Activated CD4-positive, CD25-positive, alpha-beta regulatory T cell treated with anti-CD3 and anti-CD28 coated beads, Interleukin-2, amount 50 U/mL, for 72 hours (primary cell): Measurements from ENCODE around the gene CFAP299.
"Not testable (repeated sequence)": the region's sequence is repeated elsewhere in the genome, so short reads cannot be mapped to it uniquely, and the experiment has no call there.

ENCODE experiments used
- DNase-seq: peaks from one replicate; pipeline ENCODE4 v3.0.0; 2021

The CFAP299 gene

DNA sequence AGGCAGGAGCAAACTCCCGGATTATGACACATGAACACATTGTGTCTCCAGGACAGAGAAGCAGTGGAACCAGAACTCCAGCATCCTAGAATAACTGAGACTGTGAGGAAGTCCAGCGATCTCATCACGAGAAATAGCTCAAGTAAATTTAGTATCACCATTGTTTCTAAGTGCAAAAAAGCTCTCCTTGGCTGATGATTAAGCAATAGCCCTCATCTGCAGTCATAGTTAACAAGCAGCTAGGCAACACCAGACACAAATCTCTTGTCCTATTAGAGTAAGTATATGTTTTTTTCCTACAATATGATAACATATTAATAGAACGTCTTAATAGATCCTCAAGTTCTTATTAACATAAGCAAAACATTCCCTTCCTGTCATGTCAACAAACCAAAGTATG, 2.4 kb upstream of the CFAP299 start:
- DNase-seq = no peak

DNA sequence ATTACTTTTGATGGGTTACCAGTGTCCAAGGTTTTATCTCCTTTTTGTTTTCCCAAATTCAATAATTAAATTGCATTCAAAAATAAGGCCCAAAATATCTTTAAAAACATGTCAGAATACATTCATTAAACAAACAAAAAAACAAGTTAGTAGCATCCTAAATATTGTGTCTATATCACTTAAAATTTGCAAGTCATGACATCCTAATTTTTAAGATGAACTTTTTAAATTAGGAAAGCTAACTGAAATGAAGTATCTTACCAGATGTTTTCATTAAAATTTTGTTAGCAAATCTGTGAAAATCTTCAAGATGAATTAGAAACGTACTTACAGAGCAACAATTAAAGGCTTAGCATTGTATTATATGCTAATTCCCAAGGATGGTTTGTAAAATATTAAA, 962 bp upstream of the CFAP299 start:
- DNase-seq = no peak

DNA sequence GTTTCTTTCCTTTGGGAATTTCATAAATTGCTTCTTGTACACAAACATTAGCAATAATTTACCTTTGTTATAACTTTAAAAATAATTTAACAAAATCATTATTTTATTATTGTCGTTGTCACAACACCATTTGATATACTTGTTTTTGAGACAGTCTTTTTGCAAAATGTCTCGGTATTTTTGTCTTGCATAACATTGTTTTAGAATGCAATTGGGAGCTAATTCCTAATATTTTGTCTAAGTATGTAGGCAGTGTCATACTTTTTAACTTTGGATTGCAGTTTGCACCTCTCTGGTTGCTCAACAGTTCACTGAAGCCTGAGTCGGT, 340 bp upstream of the CFAP299 start:
- no peak for DNase-seq

DNA sequence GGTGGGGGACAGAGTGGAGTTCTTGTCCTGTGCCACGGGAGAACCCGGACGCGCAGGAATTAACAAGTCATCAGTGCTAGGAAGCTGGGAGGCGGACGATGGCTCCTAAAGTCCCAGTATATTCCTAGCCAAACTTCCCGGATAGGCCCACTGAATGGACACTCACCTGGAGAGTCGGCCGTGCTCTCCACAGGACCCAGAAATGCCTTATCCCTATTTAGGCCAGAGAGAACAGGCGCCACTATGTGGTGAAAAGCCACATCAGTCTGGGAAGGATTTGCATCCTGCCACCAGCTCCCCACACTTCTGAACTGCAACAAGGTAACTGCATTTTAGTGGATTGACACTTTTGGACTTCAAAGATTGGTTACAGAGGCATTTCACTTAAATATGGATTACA, 1.1 kb downstream of the CFAP299 start:
- DNase-seq = no peak

DNA sequence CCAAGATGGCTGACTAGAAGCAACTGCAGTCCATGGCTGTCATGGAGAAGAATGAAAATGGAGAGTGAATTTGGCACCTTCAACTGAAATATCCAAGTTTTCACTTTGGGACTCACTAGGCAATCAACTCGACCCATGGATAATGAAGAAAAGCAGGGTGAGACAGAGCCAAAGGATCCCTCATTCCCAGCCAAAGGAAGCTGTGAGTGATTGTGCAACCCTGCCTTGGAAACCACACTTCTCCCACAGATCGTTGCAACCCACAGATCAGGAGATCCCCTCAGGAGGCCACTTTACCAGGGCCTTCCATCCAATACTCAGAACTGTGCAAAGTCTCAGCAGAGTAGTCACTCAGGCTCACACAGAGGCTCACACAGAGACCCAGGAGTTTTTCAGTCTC, 4.5 kb downstream of the CFAP299 start:
- no peak for DNase-seq

GRCh38 chr4:80342684-80343083, 7.2 kb downstream of the CFAP299 start:
- DNase-seq = not testable (repeated sequence)

GRCh38 chr4:80343887-80344286, 8.4 kb downstream of the CFAP299 start:
- DNase-seq = no peak

GRCh38 chr4:80360084-80360483, 24.6 kb downstream of the CFAP299 start:
- DNase-seq = no peak

DNA sequence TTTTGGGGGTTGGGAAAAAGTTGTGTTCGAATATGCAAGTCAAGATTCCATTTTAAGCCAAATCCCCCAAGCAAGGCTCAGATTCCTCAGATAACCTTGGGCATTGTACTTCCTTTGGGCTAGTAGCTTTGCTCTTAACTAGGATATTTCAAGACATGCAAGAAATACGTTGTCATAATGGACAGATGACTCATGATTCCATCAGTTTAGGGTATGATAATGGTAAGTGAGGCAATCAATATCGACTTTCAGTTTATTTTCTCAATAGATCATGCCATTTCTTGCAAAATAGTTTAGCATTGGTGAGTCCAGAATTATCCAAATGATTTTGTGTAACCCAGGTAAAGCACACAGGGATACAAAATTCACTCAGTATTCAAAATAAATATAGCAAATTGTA, 25.4 kb downstream of the CFAP299 start:
- no peak for DNase-seq

DNA sequence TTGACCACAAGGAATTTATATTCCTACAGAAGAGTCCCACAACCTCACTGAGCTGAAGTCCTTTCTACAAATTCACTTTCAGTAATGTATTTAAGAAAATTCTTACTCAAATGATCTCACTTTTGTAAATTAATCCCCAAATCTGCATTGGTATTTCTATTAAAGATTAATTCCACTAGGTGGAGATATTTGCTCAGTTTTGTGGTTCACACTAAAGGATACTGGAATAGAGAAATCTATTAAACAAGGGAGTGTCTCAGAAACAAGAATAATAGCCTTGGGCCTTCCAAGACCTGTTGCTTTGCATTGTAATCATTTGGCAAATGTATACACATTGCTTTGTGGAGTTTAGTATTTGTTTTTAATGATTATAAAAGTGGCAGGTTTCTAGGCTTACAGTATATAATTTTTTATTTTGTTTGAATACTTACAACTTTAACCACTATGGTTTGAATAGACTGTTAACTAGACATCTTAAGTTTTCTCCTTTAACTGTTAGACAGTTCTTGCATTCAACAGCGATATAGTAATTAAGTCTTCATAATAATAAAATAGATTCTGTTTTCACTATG, 25.9 kb downstream of the CFAP299 start:
- DNase-seq = no peak

DNA sequence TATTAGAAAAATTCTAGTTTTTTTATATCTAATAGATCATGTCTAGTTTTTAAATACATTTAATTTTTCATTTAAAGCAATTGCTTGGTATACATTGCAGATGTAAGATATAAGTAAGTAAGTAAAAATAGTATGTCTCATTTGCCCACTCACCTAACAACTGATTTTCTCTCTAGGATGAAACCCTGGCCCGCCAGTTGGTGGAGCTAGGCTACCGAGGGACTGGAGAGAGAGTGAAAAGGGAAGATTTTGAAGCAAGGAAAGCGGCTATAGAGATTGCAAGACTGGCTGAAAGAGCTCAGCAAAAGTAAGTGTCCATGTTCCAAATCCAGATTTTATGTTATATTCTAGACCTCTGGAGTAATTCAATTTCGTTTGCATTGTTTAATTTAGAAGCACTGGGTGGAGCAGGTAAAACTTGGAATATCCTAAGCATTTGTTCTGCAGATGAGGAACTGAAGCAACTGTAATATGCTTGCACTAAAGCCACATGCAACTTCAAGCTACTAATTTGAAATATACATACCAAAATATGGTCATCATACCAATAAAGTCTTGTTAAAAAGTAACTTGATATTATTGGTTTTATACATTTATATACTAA, 27.1 kb downstream of the CFAP299 start:
- DNase-seq = no peak

GRCh38 chr4:80365928-80366327, 30.4 kb downstream of the CFAP299 start:
- DNase-seq = peak; percentile 41

DNA sequence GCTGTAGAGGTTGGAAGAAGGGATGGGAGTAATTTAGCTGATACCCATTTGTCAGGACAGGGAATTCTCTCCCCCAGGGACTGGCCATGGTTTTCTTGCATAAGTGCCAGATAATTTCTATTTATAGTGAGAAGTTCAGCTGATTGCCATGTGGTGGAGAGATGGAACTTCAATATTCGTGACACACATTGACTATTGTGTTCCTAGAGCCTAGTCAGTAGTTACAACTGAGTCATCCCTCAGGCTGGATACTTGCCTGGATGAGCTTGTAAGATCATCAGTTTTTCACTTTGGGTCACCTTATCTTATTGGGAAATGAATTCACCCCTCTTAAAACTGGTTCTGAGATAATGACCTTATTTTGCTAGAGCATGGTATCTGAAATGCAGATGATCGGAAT, 32.2 kb downstream of the CFAP299 start:
- no peak for DNase-seq

DNA sequence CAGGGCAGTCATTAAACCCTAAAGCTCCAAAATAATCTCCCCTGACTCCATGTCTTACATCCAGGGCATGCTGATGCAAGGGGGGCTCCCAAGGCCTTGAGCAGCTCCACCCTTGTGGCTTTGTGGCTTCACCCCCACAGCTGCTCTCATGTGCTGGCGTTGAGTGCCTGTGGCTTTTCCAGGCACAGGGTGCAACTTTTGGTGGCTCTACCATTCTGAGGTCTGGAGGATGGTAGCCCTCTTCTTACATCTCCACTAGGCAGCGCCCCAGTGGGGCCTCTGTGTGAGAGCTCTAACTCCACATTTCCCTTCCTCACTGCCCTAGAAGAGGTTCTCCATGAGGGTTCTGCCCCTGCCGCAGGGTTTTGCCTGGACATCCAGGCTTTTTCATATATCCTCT, 35.1 kb downstream of the CFAP299 start:
- no peak for DNase-seq

GRCh38 chr4:80371046-80371445, 35.5 kb downstream of the CFAP299 start:
- DNase-seq = no peak

DNA sequence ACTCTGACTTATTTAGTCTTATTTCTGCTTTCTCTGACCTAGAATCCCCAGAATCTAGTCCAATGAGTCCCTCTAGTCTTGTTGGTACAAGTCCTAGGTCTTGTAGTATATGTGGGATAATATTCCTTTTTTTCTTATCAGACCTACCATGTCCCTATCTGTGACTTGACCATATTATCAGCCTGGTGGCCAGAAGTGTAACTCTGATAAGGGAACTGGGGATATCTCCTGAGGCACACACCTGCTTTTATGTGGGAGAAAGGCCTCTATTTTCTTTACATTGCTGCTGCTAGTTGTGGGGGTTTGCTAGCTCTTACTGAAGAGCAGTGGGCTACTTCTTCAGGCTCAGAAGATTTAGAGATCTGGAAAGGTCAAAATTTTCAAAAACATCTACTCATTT, 38.6 kb downstream of the CFAP299 start:
- no peak for DNase-seq

DNA sequence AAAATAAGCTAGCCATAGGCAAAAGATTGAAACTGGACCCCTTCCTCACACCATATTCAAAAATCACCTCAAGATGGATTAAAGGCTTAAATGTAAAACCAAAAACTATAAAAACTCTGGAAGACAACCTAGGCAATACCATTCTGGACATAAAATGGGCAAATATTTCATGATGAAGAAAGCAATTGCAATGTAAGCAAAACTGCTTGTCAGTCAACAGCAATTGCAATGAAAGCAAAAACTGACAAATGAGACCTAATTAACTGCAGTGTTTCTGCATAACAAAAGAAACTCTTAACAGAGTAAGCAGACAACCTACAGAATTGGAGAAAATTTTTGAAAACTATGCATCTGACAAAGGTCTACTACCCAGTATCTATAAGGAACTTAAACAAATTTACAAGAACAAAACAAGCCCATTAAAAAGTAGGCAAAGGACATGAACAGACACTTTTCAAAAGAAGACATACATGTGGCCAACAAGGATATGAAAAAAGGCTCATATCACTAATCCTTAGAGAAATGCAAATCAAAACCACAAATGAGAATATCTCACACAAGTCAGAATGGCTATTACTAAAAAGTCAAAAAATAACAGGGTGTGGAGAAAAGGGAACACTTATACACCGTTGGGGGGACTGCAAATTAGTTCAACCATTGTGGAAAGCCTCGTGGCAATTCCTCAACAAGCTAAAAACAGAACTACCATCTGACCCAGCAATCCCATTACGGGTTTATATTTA, 46.7 kb downstream of the CFAP299 start:
- no peak for DNase-seq

GRCh38 chr4:80385397-80386280, 50.1 kb downstream of the CFAP299 start:
- DNase-seq = no peak

DNA sequence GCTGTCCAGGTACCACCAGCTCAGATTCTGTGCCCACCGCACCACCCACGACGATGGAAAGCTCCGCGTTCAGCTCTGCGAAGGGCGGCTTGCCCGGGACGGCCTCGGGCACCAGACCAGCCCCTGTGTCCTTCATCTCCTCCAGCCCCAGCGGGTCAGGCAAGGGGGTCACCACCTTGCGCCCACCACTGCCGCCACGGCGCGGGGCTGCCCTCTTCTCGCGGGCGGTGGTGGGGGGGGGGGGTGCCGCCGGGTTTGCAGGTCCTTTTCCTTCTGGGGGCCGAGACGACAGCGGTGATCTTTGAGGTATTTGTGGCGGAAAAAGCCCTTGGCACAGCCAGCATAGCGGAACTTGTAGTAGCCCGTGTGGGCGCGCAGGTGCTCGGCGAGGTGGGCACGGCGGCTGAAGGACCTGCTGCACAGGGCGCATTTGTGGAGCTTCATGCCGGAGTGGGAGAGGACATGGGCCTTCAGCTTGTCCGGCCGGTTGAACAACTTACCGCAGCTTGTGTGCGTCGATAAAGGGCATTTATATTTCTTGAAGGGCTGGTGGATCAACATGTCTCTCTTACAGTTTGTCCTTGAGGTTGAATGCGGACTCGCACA, 50.9 kb downstream of the CFAP299 start:
- DNase-seq = no peak

- DNase-seq = no peak
These were observed 52.1 kb downstream of the CFAP299 start for GRCh38 chr4:80387390-80388283.

DNA sequence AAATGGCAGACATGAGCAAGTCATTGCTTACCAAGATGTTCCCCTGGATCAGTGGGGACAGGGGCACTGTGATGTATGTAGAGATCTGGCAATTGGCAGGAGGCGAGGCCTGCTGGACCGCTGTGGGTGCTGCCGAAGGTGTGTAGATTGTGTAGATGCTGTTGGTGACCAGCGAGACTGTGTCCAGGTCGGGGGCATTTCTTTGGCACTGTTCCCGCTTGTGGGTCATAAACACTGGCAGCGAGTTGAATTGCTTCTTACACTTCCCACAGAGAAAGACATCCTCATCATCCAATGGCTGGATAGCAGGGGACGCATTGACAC, 52.7 kb downstream of the CFAP299 start:
- DNase-seq = no peak

DNA sequence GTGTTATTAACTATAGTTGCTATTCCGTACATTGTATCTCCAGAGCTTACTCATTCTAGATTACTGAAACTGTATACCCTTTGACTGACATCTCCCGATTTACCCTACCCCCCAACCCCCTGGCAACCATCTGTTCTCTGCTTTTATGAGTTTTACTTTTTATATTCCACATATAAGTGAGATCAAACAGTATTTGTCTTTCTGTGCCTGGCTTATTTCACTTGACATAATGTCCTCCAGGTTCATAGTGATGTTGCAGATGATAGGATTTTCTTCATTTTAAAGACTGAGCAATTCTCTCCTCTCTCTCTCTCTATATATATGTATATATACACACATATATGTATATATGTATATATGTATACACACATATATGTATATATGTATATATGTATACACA, 54.6 kb downstream of the CFAP299 start:
- DNase-seq = no peak
